Measurements from ENCODE around the gene IL17B.

IL17B gene

DNA sequence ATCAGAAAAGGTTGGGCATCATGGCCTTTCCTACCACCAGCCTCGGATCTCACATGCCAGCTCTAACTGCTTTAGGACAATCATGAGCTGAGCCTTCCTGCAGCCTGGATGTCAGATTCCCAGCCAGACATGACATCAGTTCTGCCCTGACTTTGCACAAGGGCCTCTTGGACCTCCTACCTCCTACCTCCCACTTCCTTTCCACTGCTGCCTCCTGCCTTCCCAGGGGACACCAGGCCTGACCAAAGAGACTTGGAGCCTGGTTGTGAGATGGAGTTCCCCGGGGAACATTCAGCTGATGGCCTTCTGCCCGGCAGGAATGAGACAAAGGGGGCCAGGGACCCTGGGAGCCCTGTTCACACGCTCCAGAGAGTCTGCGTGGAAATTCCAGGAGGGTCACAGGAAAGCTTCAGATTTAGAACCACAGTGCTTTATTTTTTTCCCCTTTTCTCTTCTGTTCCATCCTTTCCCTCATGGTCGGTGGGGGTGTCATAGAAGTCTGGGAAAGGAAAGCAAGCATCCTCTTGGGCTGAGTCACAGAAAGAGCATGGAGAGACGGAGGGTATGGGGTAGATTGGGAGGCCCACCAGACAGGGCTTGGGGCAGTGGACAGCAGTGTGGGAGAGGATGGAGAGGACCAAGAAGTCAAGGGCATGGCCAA, 35.4 kb upstream of the IL17B start:
- DNase-seq, result no peak

DNA sequence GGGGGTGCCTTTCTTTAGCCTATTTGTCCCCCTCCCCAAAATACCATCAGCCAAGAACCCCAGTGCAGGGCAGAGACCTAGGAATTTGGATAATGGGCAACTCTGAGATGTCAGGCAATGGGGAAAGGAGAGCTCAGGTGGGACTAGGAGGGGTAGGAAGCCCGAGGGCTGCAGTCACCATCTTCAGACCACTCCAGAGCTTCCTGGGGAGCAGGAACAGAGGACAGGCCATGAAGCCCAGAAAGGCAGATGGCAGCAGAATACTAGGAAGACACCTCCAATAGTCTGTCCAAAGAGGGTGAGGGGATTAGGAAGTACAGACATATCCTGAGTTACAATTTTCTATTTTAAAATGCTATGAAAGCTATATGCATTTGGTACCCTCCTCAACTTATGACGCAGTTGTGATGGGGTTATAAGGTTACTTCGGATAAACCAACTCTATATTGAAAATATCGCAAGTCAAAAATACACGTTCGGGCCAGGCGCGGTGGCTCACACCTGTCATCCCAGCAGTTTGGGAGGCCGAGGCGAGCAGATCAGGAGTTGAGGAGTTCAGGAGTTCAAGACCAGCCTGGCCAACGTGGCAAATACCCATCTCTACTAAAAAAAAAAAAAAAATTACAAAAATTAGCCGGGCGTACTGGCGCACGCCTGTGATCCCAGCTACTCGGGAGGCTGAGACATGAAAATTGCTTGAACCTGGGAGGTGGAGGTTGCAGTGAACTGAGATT, 34.6 kb upstream of the IL17B start:
- DNase-seq, result no peak

DNA sequence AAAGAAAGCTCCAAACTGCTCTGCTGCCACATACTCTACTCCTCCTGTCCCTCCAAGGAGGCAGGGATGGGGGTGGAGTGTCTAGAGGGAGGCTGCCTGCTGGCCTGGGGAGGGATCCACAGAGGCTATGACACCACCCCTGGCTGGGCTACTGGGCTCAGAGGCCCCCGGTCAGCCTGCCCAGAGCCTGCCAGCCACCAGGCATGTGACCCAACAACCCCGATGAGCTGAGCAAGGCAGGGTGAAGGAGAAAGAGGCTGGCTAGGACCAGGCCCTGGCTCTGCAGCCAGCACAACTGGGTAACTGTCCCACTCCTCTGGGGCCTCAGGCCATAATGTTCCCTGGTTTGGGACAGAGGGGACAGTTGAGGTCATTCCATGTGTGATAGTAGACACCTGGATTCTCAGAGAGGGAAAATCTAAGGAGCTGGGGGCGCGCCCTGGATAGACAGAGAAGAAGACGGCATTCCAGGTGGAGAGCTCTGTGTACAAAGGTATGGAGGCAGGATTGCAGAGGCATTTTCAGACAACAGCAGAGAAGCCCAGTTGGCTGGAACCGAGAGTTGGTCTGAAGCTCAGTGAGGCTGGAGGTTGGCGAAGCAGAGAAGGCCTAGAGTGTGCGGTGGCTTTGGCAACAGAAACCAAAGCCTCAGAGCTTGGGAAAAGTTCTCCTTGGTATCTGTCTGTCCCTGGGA, 33.8 kb upstream of the IL17B start:
- no peak for DNase-seq

GRCh38 chr5:149411738-149412519, 32.8 kb upstream of the IL17B start:
- DNase-seq, result no peak

GRCh38 chr5:149410721-149411432, 31.8 kb upstream of the IL17B start:
- DNase-seq, result no peak

DNA sequence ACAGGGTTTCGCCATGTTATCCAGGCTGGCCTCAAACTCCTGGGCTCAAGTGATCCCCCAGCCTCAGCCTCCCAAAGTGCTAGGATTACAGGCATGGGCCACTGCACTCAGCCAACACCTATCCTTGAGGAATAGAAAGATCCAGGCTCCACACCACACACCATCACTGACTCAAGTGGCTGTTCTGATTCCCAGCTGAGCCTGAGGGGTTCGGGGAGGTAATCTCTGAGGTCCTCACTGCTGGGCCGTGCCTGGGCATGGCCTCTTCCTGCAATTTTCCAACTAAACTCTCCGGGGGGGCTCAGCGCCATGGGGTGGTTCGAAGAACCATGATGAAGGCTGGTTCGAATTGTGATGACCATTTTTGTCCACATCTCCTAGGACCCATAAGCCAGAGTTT, 31.0 kb upstream of the IL17B start:
- DNase-seq, result no peak

GRCh38 chr5:149409268-149409948, 30.3 kb upstream of the IL17B start:
- no peak for DNase-seq

GRCh38 chr5:149408252-149409099, 29.4 kb upstream of the IL17B start:
- no peak for DNase-seq

DNA sequence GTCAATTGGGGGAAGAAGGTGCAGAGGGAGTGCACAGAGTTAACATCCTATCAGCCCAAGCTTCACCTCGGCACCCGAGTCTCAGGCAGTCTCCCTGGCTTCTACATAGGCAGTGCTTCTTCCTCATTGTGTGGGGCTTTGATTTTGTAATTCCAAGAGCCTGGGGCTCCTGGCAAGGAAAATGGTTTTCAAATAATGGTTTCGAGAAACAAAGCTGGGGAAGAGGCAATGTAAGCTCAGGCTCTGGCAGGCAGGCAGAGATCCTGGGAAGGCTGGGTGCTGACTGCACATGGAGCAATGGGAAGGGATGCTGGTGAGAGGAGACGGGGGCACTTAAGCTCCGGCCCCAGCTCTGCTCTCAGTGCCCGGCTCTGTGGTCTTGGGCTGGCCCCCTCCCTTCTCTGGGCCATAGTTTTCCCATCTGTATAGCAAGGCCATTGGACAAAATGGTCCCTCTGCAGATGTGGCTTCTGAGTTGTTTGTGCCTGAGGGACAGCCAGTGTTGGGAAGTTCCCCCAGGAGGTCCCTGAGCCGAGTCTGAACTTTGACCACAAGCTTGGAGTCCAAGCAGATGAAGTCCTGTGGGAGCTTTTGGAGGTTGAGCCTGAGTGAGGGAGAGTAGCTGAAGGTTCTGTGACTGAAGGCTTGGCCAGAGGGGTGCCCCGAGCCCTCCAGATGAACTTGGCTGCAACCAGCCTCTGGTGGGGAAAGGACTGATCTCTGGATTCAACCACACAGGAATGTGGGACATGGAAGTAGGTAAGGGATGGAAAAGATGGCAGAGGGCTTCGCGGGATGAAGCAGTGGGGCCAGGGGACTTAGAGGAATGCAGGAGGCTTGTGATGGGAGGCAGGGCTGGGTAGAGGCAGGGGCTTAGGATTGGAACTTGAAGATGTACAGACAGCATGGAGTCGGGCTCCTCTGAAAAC, 28.5 kb upstream of the IL17B start:
- DNase-seq, result no peak

- no peak for DNase-seq
Observed at GRCh38 chr5:149406979-149407306, 27.9 kb upstream of the IL17B start.

- no peak for DNase-seq
Observed at GRCh38 chr5:149406203-149406978, 27.3 kb upstream of the IL17B start.

DNA sequence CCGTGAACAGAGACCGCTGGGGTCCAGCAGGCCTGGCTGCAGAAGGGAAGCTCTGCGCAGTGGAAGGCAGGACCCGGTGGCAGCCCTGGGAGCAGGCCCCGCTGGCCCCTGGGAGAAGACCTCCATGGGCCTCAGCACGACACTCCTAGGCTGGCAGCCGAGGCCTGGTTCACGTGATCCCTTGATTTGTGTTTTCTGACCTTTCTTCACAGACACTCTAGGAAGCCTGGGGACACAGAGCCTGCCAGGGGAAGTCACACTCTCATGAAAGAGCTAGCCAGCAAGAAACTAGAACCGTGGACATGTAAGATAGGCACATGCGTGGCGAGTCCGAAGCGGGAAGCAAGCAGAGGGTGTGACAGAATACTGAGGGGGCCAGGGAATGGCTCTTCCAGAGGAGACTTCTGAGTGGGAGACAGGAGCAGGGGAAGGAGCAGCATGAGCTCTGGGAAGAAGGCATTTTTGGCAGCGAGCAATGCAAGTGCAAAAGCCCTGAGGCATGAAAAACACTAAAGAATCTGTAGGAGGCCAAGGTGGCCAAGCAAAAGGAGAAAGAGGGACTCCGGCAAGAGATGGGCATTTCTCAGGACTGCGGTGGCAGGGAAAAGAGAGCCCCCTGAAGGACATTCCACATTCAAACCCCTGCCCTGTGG, 26.6 kb upstream of the IL17B start:
- no peak for DNase-seq

- DNase-seq, result no peak
Observed at GRCh38 chr5:149404746-149405549, 25.9 kb upstream of the IL17B start.

DNA sequence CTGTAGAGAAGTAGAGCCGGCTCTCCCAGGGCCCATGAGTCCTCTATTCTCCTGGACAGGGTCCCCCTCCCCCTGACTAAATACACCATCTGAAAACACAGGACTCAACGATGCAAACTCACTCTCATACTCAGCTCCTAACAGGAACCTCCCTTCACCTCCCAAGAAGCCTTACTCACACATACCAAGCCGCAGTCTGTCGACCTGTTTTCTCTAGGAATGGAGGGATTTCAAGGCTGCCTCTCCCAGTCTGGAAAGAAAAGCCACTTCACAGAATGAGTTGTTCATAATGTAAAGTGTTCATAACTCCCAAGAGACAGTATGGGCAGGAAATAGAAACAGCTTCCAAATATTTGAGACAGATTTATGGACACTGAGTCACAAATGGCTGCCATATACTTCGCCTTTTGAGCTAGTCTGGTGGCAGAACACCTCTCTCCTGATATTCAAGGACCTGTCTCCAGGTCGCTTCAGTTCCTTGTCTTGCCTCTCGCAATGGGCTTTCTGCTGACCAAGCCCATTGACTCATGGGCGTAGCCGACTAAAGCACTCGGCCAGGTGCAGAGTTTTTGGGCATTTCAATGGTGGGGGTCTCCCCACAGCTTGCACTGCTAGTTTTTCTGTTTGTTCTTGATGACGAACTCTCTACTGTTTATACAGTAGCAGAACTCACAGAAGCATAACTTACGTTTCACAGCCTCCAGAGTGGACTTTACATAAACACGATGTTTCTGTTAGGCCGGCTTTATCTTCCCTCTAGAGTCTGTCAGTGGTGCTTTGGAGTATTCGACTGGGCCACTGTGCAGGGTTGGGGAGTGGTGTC, 25.0 kb upstream of the IL17B start:
- DNase-seq, result no peak

DNA sequence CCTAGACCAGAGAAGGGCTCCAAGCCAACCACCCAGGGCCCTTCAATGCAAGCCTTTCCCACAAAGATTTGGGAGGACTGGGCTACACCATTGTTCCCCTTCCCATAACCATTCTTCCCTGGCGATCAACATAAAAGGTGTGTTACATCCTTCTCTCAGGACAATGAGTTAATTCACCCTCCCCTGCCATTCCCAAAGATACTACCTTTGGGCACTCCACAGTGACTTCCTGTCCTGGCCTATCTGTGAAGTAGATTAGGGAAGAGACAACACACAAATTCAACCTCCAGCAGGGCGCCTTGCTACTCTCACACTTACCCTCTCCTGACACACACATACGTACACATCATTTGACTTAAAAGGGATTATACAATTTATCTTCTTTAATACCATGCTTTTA, 23.2 kb upstream of the IL17B start:
- DNase-seq, result no peak

DNA sequence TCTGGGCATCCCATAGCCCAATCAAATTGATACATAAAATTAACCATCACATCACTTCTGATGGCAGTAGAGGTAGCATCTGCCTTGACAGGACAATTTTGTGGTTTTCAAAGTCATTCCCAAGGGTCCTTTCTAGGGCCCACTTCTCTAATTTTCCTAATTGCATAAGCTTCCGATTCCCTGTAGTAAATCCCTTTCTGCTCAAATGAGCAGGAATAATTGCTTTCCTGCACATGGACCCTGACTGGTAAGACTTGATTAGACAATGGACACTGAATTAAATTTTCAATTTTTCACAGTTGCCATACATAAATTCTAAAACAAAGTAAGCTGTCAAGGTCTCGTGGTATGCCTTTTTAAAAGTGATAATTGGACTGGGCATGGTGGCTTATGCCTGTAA, 22.0 kb upstream of the IL17B start:
- no peak for DNase-seq

DNA sequence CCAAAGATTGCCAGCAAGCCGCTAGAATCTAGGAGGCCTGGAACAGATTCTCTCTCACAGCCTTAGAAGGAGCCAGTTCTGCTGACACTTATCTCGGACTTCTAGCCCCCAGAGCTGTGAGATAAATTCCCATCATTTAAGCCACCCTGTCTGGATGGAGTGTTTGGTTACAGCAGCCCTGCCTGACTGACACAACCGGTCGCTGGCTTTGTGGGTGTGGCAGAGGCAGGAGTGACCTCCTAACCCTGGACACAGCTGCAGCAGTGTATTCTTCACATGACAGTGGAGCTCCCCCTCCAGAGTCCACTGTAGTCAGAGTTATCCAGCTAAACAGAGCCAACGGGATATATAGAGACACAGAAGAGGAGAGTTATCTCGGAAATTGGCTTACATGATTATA, 21.2 kb upstream of the IL17B start:
- no peak for DNase-seq
